Endothelial cell of umbilical vein (primary cell): ENCODE measurements around the gene DST. TPM values are rescaled to one million over a fixed set of nuclear protein-coding genes. Genes with fewer than 3 reads are reported as not detected.

Source experiments
- BruUV-seq: library from RNA; stranded (reverse); fragments of 400-500 nt; replicated peaks from 2 replicates; lab custom pipeline; 2021; lab: Mats Ljungman, UMichigan
- CTCF ChIA-PET: fragments of 300-600, 350-600 bp; sonication (Branson Sonifier 250); formaldehyde crosslinking; loops from one replicate; lab custom pipeline; 2021; ENCODE audit warnings: antibody characterized with exemption, inconsistent platforms; lab: Charles Lee
- POLR2A ChIA-PET: fragments of 300-600, 350-600 bp; sonication (Branson Sonifier 250); formaldehyde crosslinking; loops from one replicate; lab custom pipeline; 2021; ENCODE audit warnings: antibody characterized with exemption, inconsistent platforms; lab: Charles Lee
- DNase-seq: peaks from one replicate; pipeline ENCODE4 v3.0.0-alpha.2; 2011; ENCODE audit warnings: low read depth, low spot score
- FAIRE-seq: peaks from 2 replicates; lab custom pipeline; 2011; peaks lifted over from hg19 to GRCh38; lab: Jason Lieb, UNC
- H2AFZ ChIP-seq: 2 replicates; pipeline ENCODE4 v1.6.0; 2012; ENCODE audit warnings: low read depth, low read length, control low read depth, inconsistent platforms
- H3K27ac ChIP-seq: 2 replicates; pipeline ENCODE4 v1.5.1; 2011; ENCODE audit warnings: low read depth, mild to moderate bottlenecking, control low read depth, low read length, moderate library complexity; ENCODE audit not compliant: insufficient read depth
- H3K27me3 ChIP-seq, 2 experiments: 2 replicates each; pipeline versions ENCODE4 v1.6.0 to v1.6.1; 2011; ENCODE audit warnings: low read length in 2 of 2, mixed read lengths in 1 of 2; ENCODE audit not compliant: control insufficient read depth in 2 of 2, insufficient read depth in 2 of 2
- H3K36me3 ChIP-seq, 2 experiments: 2 replicates in 1 of 2; 3 replicates in 1 of 2; pipeline ENCODE4 v1.5.1; 2011; ENCODE audit warnings: low read length in 2 of 2, mild to moderate bottlenecking in 1 of 2, moderate library complexity in 1 of 2; ENCODE audit not compliant: control insufficient read depth in 2 of 2, insufficient read depth in 2 of 2; ENCODE audit errors: extremely low read depth in 1 of 2
- H3K4me1 ChIP-seq: 3 replicates; pipeline ENCODE4 v1.5.1; 2011; ENCODE audit warnings: mild to moderate bottlenecking, low read length; ENCODE audit not compliant: control insufficient read depth, insufficient read depth; ENCODE audit errors: extremely low read depth
- H3K4me2 ChIP-seq: 2 replicates; pipeline ENCODE4 v1.6.1; 2011; ENCODE audit warnings: low read length, control low read depth, mixed read lengths; ENCODE audit not compliant: insufficient read depth
- H3K4me3 ChIP-seq, 3 experiments: fragments of 200-600 bp in 1 of 3; sonication (generic), shearing (Covaris generic) in 1 of 3; replicated peaks in 1 of 3; 2 replicates each; pipeline ENCODE4 v1.5.1; 2011 to 2016; ENCODE audit warnings: control low read depth in 3 of 3, low read length in 3 of 3, mild to moderate bottlenecking in 2 of 3, inconsistent platforms in 1 of 3, low read depth in 1 of 3, moderate library complexity in 1 of 3; ENCODE audit not compliant: insufficient read depth in 1 of 3
- H3K79me2 ChIP-seq: 2 replicates; pipeline ENCODE4 v1.6.0; 2012; ENCODE audit warnings: low read length, inconsistent platforms; ENCODE audit not compliant: control insufficient read depth, insufficient read depth
- H3K9ac ChIP-seq: replicated peaks from 2 replicates; pipeline ENCODE3; 2011; ENCODE audit warnings: low read length, control low read depth; ENCODE audit not compliant: insufficient read depth; ENCODE audit errors: extremely low read depth
- H3K9me1 ChIP-seq: replicated peaks from 3 replicates; pipeline ENCODE4 v1.6.0; 2011; ENCODE audit warnings: mild to moderate bottlenecking, low read length; ENCODE audit not compliant: control insufficient read depth, insufficient read depth; ENCODE audit errors: extremely low read depth
- H3K9me3 ChIP-seq: replicated peaks from 2 replicates; pipeline ENCODE4 v1.5.1; 2012; ENCODE audit warnings: low read length, inconsistent platforms; ENCODE audit not compliant: control insufficient read depth, insufficient read depth
- H4K20me1 ChIP-seq: replicated peaks from 2 replicates; pipeline ENCODE3; 2011; ENCODE audit warnings: mild to moderate bottlenecking, low read length; ENCODE audit not compliant: control insufficient read depth, insufficient read depth; ENCODE audit errors: extremely low read depth
- CTCF ChIP-seq, 2 donors: IDR thresholded peaks; 1 replicate in 1 of 2; 2 replicates in 1 of 2; pipeline ENCODE4 v1.5.1; 2011; ENCODE audit warnings: low read length in 2 of 2, mild to moderate bottlenecking in 2 of 2, moderate library complexity in 2 of 2, control low read depth in 1 of 2, inconsistent platforms in 1 of 2, low read depth in 1 of 2; ENCODE audit not compliant: insufficient read depth in 1 of 2; ENCODE audit errors: extremely low read depth in 1 of 2
- EZH2 ChIP-seq: IDR thresholded peaks from 2 replicates; pipeline ENCODE4 v1.6.1; 2012; ENCODE audit warnings: borderline replicate concordance, low read depth, mild to moderate bottlenecking, moderate library complexity, low read length, inconsistent platforms; ENCODE audit not compliant: severe bottlenecking
- FOS ChIP-seq: IDR thresholded peaks from 2 replicates; pipeline ENCODE4 v1.6.1; 2011; ENCODE audit warnings: mild to moderate bottlenecking, low read length, moderate library complexity, borderline replicate concordance; ENCODE audit not compliant: insufficient read depth
- GATA2 ChIP-seq: IDR thresholded peaks from 2 replicates; pipeline ENCODE4 v1.7.0; 2011; ENCODE audit warnings: low read depth, mild to moderate bottlenecking, moderate library complexity, mixed read lengths, low read length; ENCODE audit not compliant: insufficient read length, insufficient read depth
- JUN ChIP-seq: IDR thresholded peaks from 2 replicates; pipeline ENCODE4 v1.6.1; 2011; ENCODE audit warnings: borderline replicate concordance, low read depth; ENCODE audit not compliant: insufficient read length, insufficient read depth
- MAX ChIP-seq: IDR thresholded peaks from 2 replicates; pipeline ENCODE4 v1.6.1; 2011; ENCODE audit not compliant: insufficient read depth, insufficient read length
- MYC ChIP-seq: IDR thresholded peaks from one replicate; pipeline ENCODE4 v1.6.1; 2011; ENCODE audit warnings: mild to moderate bottlenecking, low read depth, low read length
- POLR2A ChIP-seq: IDR thresholded peaks from 2 replicates; pipeline ENCODE4 v1.6.1; 2012; ENCODE audit warnings: low read depth, mild to moderate bottlenecking, control low read depth, low read length
- POLR2AphosphoS5 ChIP-seq: IDR thresholded peaks from 2 replicates; pipeline ENCODE4 v1.6.1; 2012; ENCODE audit warnings: low read depth, mild to moderate bottlenecking, control low read depth, low read length, moderate library complexity; ENCODE audit not compliant: insufficient read depth
- dilution Hi-C: fragments of 300-500 bp; cut with MboI; formaldehyde crosslinking; loops from one replicate; pipeline ENCODE4 v1.15.0; 2019; ENCODE audit warnings: low sequenced_read_pairs; ENCODE audit not compliant: extremely low pct_ligation_motif_present
- intact Hi-C: fragments of 100-400 bp; cut with micrococcal nuclease; formaldehyde crosslinking; loops from one replicate; pipeline ENCODE4 v1.10.0; 2022
- polyA plus RNA-seq, 4 experiments: library from polyadenylated mRNA; depleted of rRNA in 3 of 4; stranded (reverse) in 3 of 4; unstranded in 1 of 4; fragments of >200 nt; gene quantifications; 2 replicates each; pipeline versions ENCODE4 v1.2.1 to v1.2.3, GENCODE V29; 2011 to 2012; ENCODE audit warnings: missing spikeins in 1 of 4
- total RNA-seq: library from RNA; stranded (reverse); gene quantifications from 2 replicates; pipeline ENCODE4 v1.2.3, GENCODE V29; 2021

The DST gene
- total and polyA plus RNA-seq, 2 donors (not counting 3 experiments of a cell fraction or from before 2014, with no cell fraction given): 62.3 to 253 TPM

- no peak overlapping the region for H3K27ac ChIP-seq
- no peak for TF ChIP-seq MYC
- TF ChIP-seq CTCF (IDR thresholded peaks at IDR 0.05; ENCODE audit: extremely low read depth in 1 of 2, insufficient read depth in 1 of 2, low read depth in 1 of 2, low read length in 2 of 2): no peak
- TF ChIP-seq EZH2: no peak
- TF ChIP-seq MAX: no peak
- no peak for TF ChIP-seq GATA2
- no peak for TF ChIP-seq JUN
- TF ChIP-seq POLR2AphosphoS5: no peak
- TF ChIP-seq POLR2A: no peak
- no peak for TF ChIP-seq FOS
- H4K20me1 ChIP-seq: no peaks in the 10 kb centered on the region
- H3K27me3 ChIP-seq: no peaks in the 10 kb centered on the region
- no peaks in the 10 kb centered on the region for H3K79me2 ChIP-seq
- no peak for FAIRE-seq
- dilution Hi-C loops: no loop called here
- POLR2A ChIA-PET: no interaction called here
- no peak for DNase-seq
- no peak overlapping the region for H3K9ac ChIP-seq
- no peak overlapping the region for H3K4me3 ChIP-seq
- H2AFZ ChIP-seq: no peak overlapping the region
- intact Hi-C loops: no loop called here
- H3K4me1 ChIP-seq: no peaks in the 10 kb centered on the region
- H3K9me3 ChIP-seq: no peaks in the 10 kb centered on the region
- CTCF ChIA-PET: interaction anchor here (0.7 to 1.0 kb wide), 2 partner anchors 18 to 26 kb away, joined by 3 read pairs; no protein-coding TSS in a partner anchor
- no peaks in the 10 kb centered on the region for H3K36me3 ChIP-seq
- no TSS peak for BruUV-seq
- H3K9me1 ChIP-seq: no peaks in the 10 kb centered on the region
- H3K4me2 ChIP-seq: no peak overlapping the region
These were observed 223.5 kb downstream of the DST start for GRCh38 chr6:56419191-56419590.
